GM23248 (cell line): ENCODE measurements around the gene ESYT3. TPM values are rescaled to one million over a fixed set of nuclear protein-coding genes. Genes with fewer than 3 reads are reported as not detected.

ENCODE experiments used
- DNase-seq: peaks from one replicate; pipeline ENCODE4 v3.0.0-alpha.2; 2015
- H2AFZ ChIP-seq: fragments of 200-600 bp; sonication (generic); 2 replicates; pipeline ENCODE4 v1.6.1; 2016; ENCODE audit warnings: antibody characterized with exemption
- H3F3A ChIP-seq: fragments of 200-600 bp; sonication (generic); 2 replicates; pipeline ENCODE4 v1.6.1; 2016; ENCODE audit warnings: mild to moderate bottlenecking, antibody characterized with exemption, mixed run types; ENCODE audit not compliant: insufficient read depth
- H3K27ac ChIP-seq: fragments of 200-600 bp; sonication (generic); 2 replicates; pipeline ENCODE4 v1.5.1; 2016; ENCODE audit warnings: mild to moderate bottlenecking
- H3K27me3 ChIP-seq: fragments of 200-600 bp; sonication (generic); replicated peaks from 2 replicates; pipeline ENCODE4 v1.6.1; 2016; ENCODE audit warnings: mild to moderate bottlenecking; ENCODE audit not compliant: insufficient read depth
- H3K36me3 ChIP-seq: fragments of 200-600 bp; sonication (generic); 2 replicates; pipeline ENCODE4 v1.6.1; 2016; ENCODE audit warnings: low read depth, mild to moderate bottlenecking
- H3K4me1 ChIP-seq: fragments of 200-600 bp; sonication (generic); 2 replicates; pipeline ENCODE4 v1.6.1; 2016; ENCODE audit warnings: mild to moderate bottlenecking; ENCODE audit not compliant: insufficient read depth
- H3K4me2 ChIP-seq: fragments of 200-600 bp; sonication (generic); one replicate; pipeline ENCODE4 v1.6.1; 2016; ENCODE audit warnings: mild to moderate bottlenecking; ENCODE audit not compliant: unreplicated experiment
- H3K4me3 ChIP-seq: fragments of 200-600 bp; sonication (generic); 2 replicates; pipeline ENCODE4 v1.5.1; 2016; ENCODE audit warnings: mild to moderate bottlenecking
- H3K79me2 ChIP-seq: fragments of 200-600 bp; sonication (generic); 2 replicates; pipeline ENCODE4 v1.6.1; 2016; ENCODE audit warnings: mild to moderate bottlenecking; ENCODE audit not compliant: insufficient read depth
- H3K9ac ChIP-seq: fragments of 200-600 bp; sonication (generic); 2 replicates; pipeline ENCODE4 v1.6.1; 2016; ENCODE audit warnings: mild to moderate bottlenecking
- H3K9me2 ChIP-seq: fragments of 200-600 bp; sonication (generic); 2 replicates; pipeline ENCODE4 v1.6.1; 2016; ENCODE audit warnings: mixed run types, mild to moderate bottlenecking, moderate library complexity; ENCODE audit not compliant: insufficient read depth
- H3K9me3 ChIP-seq: fragments of 200-600 bp; sonication (generic); one replicate; pipeline ENCODE4 v1.6.1; 2017; ENCODE audit warnings: low read depth
- H4K20me1 ChIP-seq: fragments of 200-600 bp; sonication (generic); 2 replicates; pipeline ENCODE4 v1.6.0; 2016; ENCODE audit not compliant: insufficient read depth
- EZH2 ChIP-seq: fragments of 200-600 bp; sonication (generic); IDR thresholded peaks from 2 replicates; pipeline ENCODE4 v1.6.1; 2018; ENCODE audit warnings: antibody characterized with exemption, mild to moderate bottlenecking; ENCODE audit not compliant: insufficient read depth, poor library complexity, severe bottlenecking
- EZH2phosphoT487 ChIP-seq: fragments of 200-600 bp; sonication (generic); IDR thresholded peaks from 2 replicates; pipeline ENCODE4 v1.6.1; 2018; ENCODE audit warnings: antibody characterized with exemption, moderate library complexity, mild to moderate bottlenecking, low read depth; ENCODE audit not compliant: insufficient read depth
- WGBS, 2 experiments: methylation state at CpG; one replicate each; pipeline ENCODE4 v1.1.6; 2015 to 2017; ENCODE audit warnings: low lambda C conversion rate in 2 of 2, low coverage in 1 of 2; ENCODE audit errors: missing lambda C conversion rate in 2 of 2; 5-methylcytosine and 5-hydroxymethylcytosine counted together
- in situ Hi-C: fragments of 300-500 bp; cut with MboI; formaldehyde crosslinking; loops from 2 replicates; pipeline ENCODE4 v1.15.0; 2020
- polyA plus RNA-seq: library from polyadenylated mRNA; unstranded; fragments of >200 nt; fragmentation: Nextera tagmentation; extraction: Ambion mirVana; gene quantifications from 2 replicates; pipeline ENCODE4 v1.2.1, GENCODE V29; 2016
- total RNA-seq: library from RNA; depleted of rRNA; stranded (reverse); fragments of >200 nt; shearing (Covaris generic); gene quantifications from 2 replicates; pipeline ENCODE4 v1.2.3, GENCODE V29; 2014

Gene ESYT3
- total and polyA plus RNA-seq, 2 experiments from 2014 or later = 0.48 to 1.3 TPM

- Histone ChIP-seq H3K9ac (no peak overlapping the region), H3K9me2 (no peaks in the 10 kb centered on the region), H3F3A (no peaks in the 10 kb centered on the region), H2AFZ (no peak overlapping the region), H3K27ac (no peak overlapping the region), H3K4me2 (no peak overlapping the region), H3K79me2 (no peaks in the 10 kb centered on the region), H3K27me3 (no peaks in the 10 kb centered on the region), H4K20me1 (no peaks in the 10 kb centered on the region), H3K4me1 (no peaks in the 10 kb centered on the region), H3K36me3 (no peaks in the 10 kb centered on the region), H3K9me3 (no peaks in the 10 kb centered on the region), H3K4me3 (no peak overlapping the region)
- in situ Hi-C loops = loop anchor here (25.0 kb wide), 1 partner anchor 442 kb away; no protein-coding TSS in a partner anchor
- no peak for TF ChIP-seq EZH2phosphoT487
- no peak for TF ChIP-seq EZH2
- DNase-seq = no peak
- 58 to 83% methylated on average over 2 to 3 of the region's 3 CpGs for WGBS, 2 experiments
Measured at GRCh38 chr3:138470687-138471086, 36.3 kb downstream of the ESYT3 start.

GRCh38 chr3:138471481-138471880, 37.1 kb downstream of the ESYT3 start:
- Histone ChIP-seq H3K9me2 (no peaks in the 10 kb centered on the region), H3K9me3 (no peaks in the 10 kb centered on the region), H3K9ac (no peak overlapping the region), H3K4me1 (no peaks in the 10 kb centered on the region), H3K36me3 (no peaks in the 10 kb centered on the region), H3K79me2 (no peaks in the 10 kb centered on the region), H2AFZ (no peak overlapping the region), H3K4me3 (no peak overlapping the region), H3K4me2 (no peak overlapping the region), H4K20me1 (no peaks in the 10 kb centered on the region), H3K27ac (no peak overlapping the region), H3K27me3 (no peaks in the 10 kb centered on the region), H3F3A (no peaks in the 10 kb centered on the region)
- in situ Hi-C loops = loop anchor here (25.0 kb wide), 1 partner anchor 441 kb away; no protein-coding TSS in a partner anchor
- WGBS, 2 experiments = 10 to 28% methylated on average over 1 of the region's 1 CpG
- DNase-seq = no peak
- TF ChIP-seq EZH2 = no peak

- H3K79me2 ChIP-seq = no peaks in the 10 kb centered on the region
- no peaks in the 10 kb centered on the region for H4K20me1 ChIP-seq
- no peak overlapping the region for H3K4me2 ChIP-seq
- H3F3A ChIP-seq = no peaks in the 10 kb centered on the region
- no peak overlapping the region for H3K9ac ChIP-seq
- no peak for DNase-seq
- H3K36me3 ChIP-seq = no peaks in the 10 kb centered on the region
- TF ChIP-seq EZH2phosphoT487 (no peak), EZH2 (no peak)
- no peak overlapping the region for H3K4me3 ChIP-seq
- H2AFZ ChIP-seq = no peak overlapping the region
- no peaks in the 10 kb centered on the region for H3K4me1 ChIP-seq
- no peaks in the 10 kb centered on the region for H3K27me3 ChIP-seq
- H3K27ac ChIP-seq = no peak overlapping the region
- H3K9me3 ChIP-seq = no peaks in the 10 kb centered on the region
- 90 to 91% methylated on average over 8 of the region's 8 CpGs for WGBS, 2 experiments
- no peaks in the 10 kb centered on the region for H3K9me2 ChIP-seq
- in situ Hi-C loops = loop anchor here (25.0 kb wide), 1 partner anchor 440 kb away; no protein-coding TSS in a partner anchor
Measured at GRCh38 chr3:138472141-138472825, 37.9 kb downstream of the ESYT3 start.

- Histone ChIP-seq H3K4me3 (no peak overlapping the region), H4K20me1 (no peaks in the 10 kb centered on the region), H3K79me2 (no peaks in the 10 kb centered on the region), H2AFZ (no peak overlapping the region), H3K27me3 (no peaks in the 10 kb centered on the region), H3K9me3 (no peaks in the 10 kb centered on the region), H3K9ac (no peak overlapping the region), H3F3A (no peaks in the 10 kb centered on the region), H3K4me1 (no peaks in the 10 kb centered on the region), H3K9me2 (no peaks in the 10 kb centered on the region), H3K36me3 (no peaks in the 10 kb centered on the region), H3K27ac (no peak overlapping the region), H3K4me2 (no peak overlapping the region)
- in situ Hi-C loops = loop anchor here (25.0 kb wide), 1 partner anchor 439 kb away; no protein-coding TSS in a partner anchor
- no peak for DNase-seq
- WGBS, 2 experiments = 99 to 100% methylated on average over 8 of the region's 8 CpGs
- TF ChIP-seq EZH2 = no peak
- TF ChIP-seq EZH2phosphoT487 = no peak
Measured at GRCh38 chr3:138473391-138473790, 39.0 kb downstream of the ESYT3 start.
